GM18507 (cell line): Measurements from ENCODE around the gene NUDT7.

ENCODE experiments used
- DNase-seq: peaks from one replicate; pipeline ENCODE4 v3.0.0; 2011; ENCODE audit warnings: low read depth; ENCODE audit not compliant: insufficient read length; ENCODE audit errors: extremely low spot score
- FAIRE-seq: peaks from 2 replicates; lab custom pipeline; 2011; peaks lifted over from hg19 to GRCh38; lab: Jason Lieb, UNC

NUDT7 gene

GRCh38 chr16:77722309-77723107 is at the start of gene NUDT7:
Gene NUDT7, plus strand, starts transcription at chr16:77722514. Its CDS starts 69 bp downstream, at chr16:77722583.
- DNase-seq (peak; percentile 97), FAIRE-seq (peak; percentile 94)

GRCh38 chr16:77674888-77675287 is 47.4 kb upstream of the NUDT7 start:
- no peak for FAIRE-seq

GRCh38 chr16:77675464-77676324 is 46.6 kb upstream of the NUDT7 start:
- peak; percentile 92 for FAIRE-seq

More at GRCh38 chr16:77674888-77675287, 47.4 kb upstream of the NUDT7 start:
- DNase-seq: no peak

GRCh38 chr16:77677129-77677528 is 45.2 kb upstream of the NUDT7 start:
- DNase-seq: no peak
- no peak for FAIRE-seq

More at GRCh38 chr16:77675464-77676324, 46.6 kb upstream of the NUDT7 start:
- peak; percentile 12 for DNase-seq

- FAIRE-seq (no peak), DNase-seq (no peak)
These were observed 42.9 kb upstream of the NUDT7 start for GRCh38 chr16:77679391-77679790.

GRCh38 chr16:77679901-77680300 is 42.4 kb upstream of the NUDT7 start:
- no peak for DNase-seq
- no peak for FAIRE-seq

GRCh38 chr16:77680496-77680895 is 41.8 kb upstream of the NUDT7 start:
- DNase-seq (no peak), FAIRE-seq (no peak)

- DNase-seq (no peak), FAIRE-seq (no peak)
These were observed 39.7 kb upstream of the NUDT7 start for GRCh38 chr16:77682586-77682985.

GRCh38 chr16:77683397-77684180 is 38.7 kb upstream of the NUDT7 start:
- no peak for DNase-seq
- FAIRE-seq: no peak

GRCh38 chr16:77684181-77684526 is 38.2 kb upstream of the NUDT7 start:
- FAIRE-seq: no peak
- no peak for DNase-seq

- FAIRE-seq (no peak), DNase-seq (no peak)
These were observed 35.9 kb upstream of the NUDT7 start for GRCh38 chr16:77686385-77686784.

- DNase-seq (no peak), FAIRE-seq (no peak)
These were observed 32.3 kb upstream of the NUDT7 start for GRCh38 chr16:77689971-77690370.

- DNase-seq: no peak
- FAIRE-seq: no peak
These were observed 31.9 kb upstream of the NUDT7 start for GRCh38 chr16:77690416-77690815.

- FAIRE-seq (no peak), DNase-seq (no peak)
These were observed 29.7 kb upstream of the NUDT7 start for GRCh38 chr16:77692612-77693011.

- no peak for FAIRE-seq
- DNase-seq: no peak
These were observed 26.2 kb upstream of the NUDT7 start for GRCh38 chr16:77696149-77696548.

- FAIRE-seq: no peak
These were observed 21.5 kb upstream of the NUDT7 start for GRCh38 chr16:77700846-77701245.

GRCh38 chr16:77705351-77705750 is 17.0 kb upstream of the NUDT7 start:
- FAIRE-seq: no peak
- no peak for DNase-seq

More at GRCh38 chr16:77700846-77701245, 21.5 kb upstream of the NUDT7 start:
- DNase-seq: no peak

- DNase-seq: no peak
- FAIRE-seq: no peak
These were observed 11.1 kb upstream of the NUDT7 start for GRCh38 chr16:77711179-77711578.

- FAIRE-seq: no peak
- no peak for DNase-seq
These were observed 10.5 kb upstream of the NUDT7 start for GRCh38 chr16:77711775-77712174.

GRCh38 chr16:77715145-77715544 is 7.2 kb upstream of the NUDT7 start:
- DNase-seq (no peak), FAIRE-seq (no peak)
